GM12874 (cell line): Measurements from ENCODE around the gene VILL.

Experiments used
- TF ChIP-seq, protein P1 (sequence below): IDR thresholded peaks from 2 replicates; pipeline ENCODE4 v1.5.1; 2011; ENCODE audit warnings: low read depth, mild to moderate bottlenecking, control low read depth, low read length, moderate library complexity; ENCODE audit not compliant: insufficient read depth

VILL gene

GRCh38 chr3:37955918-37956707 lies 34.5 kb upstream of the VILL start:
- TF ChIP-seq, protein P1, sequence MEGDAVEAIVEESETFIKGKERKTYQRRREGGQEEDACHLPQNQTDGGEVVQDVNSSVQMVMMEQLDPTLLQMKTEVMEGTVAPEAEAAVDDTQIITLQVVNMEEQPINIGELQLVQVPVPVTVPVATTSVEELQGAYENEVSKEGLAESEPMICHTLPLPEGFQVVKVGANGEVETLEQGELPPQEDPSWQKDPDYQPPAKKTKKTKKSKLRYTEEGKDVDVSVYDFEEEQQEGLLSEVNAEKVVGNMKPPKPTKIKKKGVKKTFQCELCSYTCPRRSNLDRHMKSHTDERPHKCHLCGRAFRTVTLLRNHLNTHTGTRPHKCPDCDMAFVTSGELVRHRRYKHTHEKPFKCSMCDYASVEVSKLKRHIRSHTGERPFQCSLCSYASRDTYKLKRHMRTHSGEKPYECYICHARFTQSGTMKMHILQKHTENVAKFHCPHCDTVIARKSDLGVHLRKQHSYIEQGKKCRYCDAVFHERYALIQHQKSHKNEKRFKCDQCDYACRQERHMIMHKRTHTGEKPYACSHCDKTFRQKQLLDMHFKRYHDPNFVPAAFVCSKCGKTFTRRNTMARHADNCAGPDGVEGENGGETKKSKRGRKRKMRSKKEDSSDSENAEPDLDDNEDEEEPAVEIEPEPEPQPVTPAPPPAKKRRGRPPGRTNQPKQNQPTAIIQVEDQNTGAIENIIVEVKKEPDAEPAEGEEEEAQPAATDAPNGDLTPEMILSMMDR = no peak

- TF ChIP-seq, protein P1 = no peak
Measured at GRCh38 chr3:37956723-37957538, 33.7 kb upstream of the VILL start.

- TF ChIP-seq, protein P1 = no peak
Measured at GRCh38 chr3:37957539-37957936, 33.0 kb upstream of the VILL start.

- TF ChIP-seq, protein P1 = no peak
Measured at GRCh38 chr3:37961622-37962431, 28.8 kb upstream of the VILL start.

DNA sequence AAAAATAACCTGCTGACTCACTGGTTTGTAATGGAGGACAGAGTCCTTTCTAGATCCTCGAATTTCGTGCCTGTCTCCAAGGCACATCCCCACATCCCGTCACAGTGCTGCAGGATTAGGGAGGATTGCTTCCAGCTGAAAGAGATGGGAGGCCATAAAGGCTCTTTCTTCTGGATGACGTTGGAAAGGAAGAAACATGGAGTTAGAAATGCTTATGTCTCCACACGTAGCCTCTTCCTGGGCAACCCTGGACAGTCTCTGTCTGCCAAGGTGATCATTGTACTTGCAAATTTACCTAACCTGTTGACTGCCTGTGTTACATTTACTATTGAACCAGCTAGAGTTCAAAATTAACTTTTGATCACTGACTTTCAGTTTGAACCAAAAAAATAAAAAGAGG lies 27.6 kb upstream of the VILL start:
- TF ChIP-seq, protein P1 = no peak

GRCh38 chr3:37963635-37964034 lies 27.0 kb upstream of the VILL start:
- TF ChIP-seq, protein P1 = no peak

GRCh38 chr3:37964146-37964545 lies 26.4 kb upstream of the VILL start:
- TF ChIP-seq, protein P1 = no peak
